ENCODE data around the gene DUOXA2.
A peak's percentile ranks its signal among the peaks of the same experiment; 100 is the strongest.

Gene DUOXA2

GRCh38 chr15:45155739-45156138 lies 41.6 kb downstream of the DUOXA2 start:
- Histone ChIP-seq H3K4ac (ENCODE audit: low read depth, low read length) (no peak overlapping the region), H2AK5ac (ENCODE audit: low read length) (no peak overlapping the region), H3K79me1 (ENCODE audit: low read length) (no peaks in the 10 kb centered on the region), H3K4me2 (ENCODE audit: low read length) (no peak overlapping the region), H3K4me1 (ENCODE audit: control insufficient read depth, low read depth, low read length) (no peaks in the 10 kb centered on the region), H2BK15ac (replicated peaks; ENCODE audit: low read depth) (no peak overlapping the region), H3K56ac (ENCODE audit: low read length) (no peak overlapping the region), H2BK120ac (ENCODE audit: low read depth, low read length) (no peak overlapping the region), H3K9ac (ENCODE audit: low read length) (no peak overlapping the region), H3K23ac (ENCODE audit: low read length) (no peak overlapping the region), H4K8ac (ENCODE audit: low read depth, low read length) (no peak overlapping the region), H3K27ac (ENCODE audit: low read depth, low read length) (no peak overlapping the region), H4K5ac (ENCODE audit: low read length) (no peak overlapping the region), H3K18ac (ENCODE audit: low read length) (no peak overlapping the region), H3K36me3 (ENCODE audit: control insufficient read depth, insufficient read depth, low read length) (no peaks in the 10 kb centered on the region), H3K4me3 (ENCODE audit: low read length) (no peak overlapping the region), H2BK5ac (ENCODE audit: low read length) (no peak overlapping the region), H3K27me3 (ENCODE audit: insufficient read depth, low read length, poor library complexity) (no peaks in the 10 kb centered on the region), H3K79me2 (ENCODE audit: control insufficient read depth, insufficient read depth, low read length) (no peaks in the 10 kb centered on the region)
- DNase-seq: no peak
- no CpG with 5 or more reads among the region's 8 CpGs for WGBS (ENCODE audit: extremely low coverage, insufficient coverage, low lambda C conversion rate)

DNA sequence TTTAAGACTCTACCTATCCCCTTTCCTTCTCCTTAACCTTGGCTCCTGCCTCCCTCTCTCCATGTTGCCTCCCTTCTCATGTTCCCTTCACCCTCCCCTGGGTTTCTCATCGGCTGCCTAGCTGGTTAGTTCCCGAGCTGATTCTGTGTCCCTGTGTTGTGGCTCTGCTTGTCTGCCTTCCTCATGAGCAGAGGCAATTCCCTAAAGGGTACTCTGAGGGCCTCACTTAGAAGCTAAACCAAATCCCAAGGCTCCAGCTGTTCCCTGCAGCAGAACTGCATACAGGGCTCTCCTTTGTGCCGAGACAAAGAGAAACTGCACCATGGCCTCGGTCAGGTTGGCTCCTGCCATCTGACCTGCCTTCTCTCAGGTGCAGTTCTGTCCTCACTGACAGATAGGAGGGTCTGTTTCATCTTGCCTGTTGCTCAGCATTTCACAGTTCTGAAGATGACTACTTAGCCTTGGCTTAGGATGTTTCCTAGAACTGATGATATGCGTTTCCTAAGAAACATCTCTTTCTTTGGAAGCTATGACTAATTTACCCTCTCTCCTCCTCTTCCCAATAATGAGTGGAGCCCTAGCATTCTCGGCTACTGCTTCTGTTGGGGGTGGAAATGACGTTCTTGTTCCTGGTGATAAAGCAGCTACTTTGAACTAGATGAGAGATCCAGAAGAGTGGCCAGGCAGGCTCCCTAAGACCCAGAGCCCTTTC lies 42.8 kb downstream of the DUOXA2 start:
- Histone ChIP-seq H3K4me1 (ENCODE audit: control insufficient read depth, low read depth, low read length) (no peaks in the 10 kb centered on the region), H2BK120ac (ENCODE audit: low read depth, low read length) (no peak overlapping the region), H4K8ac (ENCODE audit: low read depth, low read length) (no peak overlapping the region), H2BK15ac (replicated peaks; ENCODE audit: low read depth) (no peak overlapping the region), H3K4me3 (ENCODE audit: low read length) (no peak overlapping the region), H4K5ac (ENCODE audit: low read length) (no peak overlapping the region), H3K9ac (ENCODE audit: low read length) (no peak overlapping the region), H3K56ac (ENCODE audit: low read length) (no peak overlapping the region), H2BK5ac (ENCODE audit: low read length) (no peak overlapping the region), H3K4ac (ENCODE audit: low read depth, low read length) (no peak overlapping the region), H3K79me1 (ENCODE audit: low read length) (no peaks in the 10 kb centered on the region), H2AK5ac (ENCODE audit: low read length) (no peak overlapping the region), H3K4me2 (ENCODE audit: low read length) (no peak overlapping the region), H3K23ac (ENCODE audit: low read length) (no peak overlapping the region), H3K27me3 (ENCODE audit: insufficient read depth, low read length, poor library complexity) (no peaks in the 10 kb centered on the region), H3K18ac (ENCODE audit: low read length) (no peak overlapping the region), H3K36me3 (ENCODE audit: control insufficient read depth, insufficient read depth, low read length) (no peaks in the 10 kb centered on the region), H3K79me2 (ENCODE audit: control insufficient read depth, insufficient read depth, low read length) (no peaks in the 10 kb centered on the region), H3K27ac (ENCODE audit: low read depth, low read length) (no peak overlapping the region)
- no peak for DNase-seq
- WGBS (ENCODE audit: extremely low coverage, insufficient coverage, low lambda C conversion rate): no CpG with 5 or more reads among the region's 7 CpGs

DNA sequence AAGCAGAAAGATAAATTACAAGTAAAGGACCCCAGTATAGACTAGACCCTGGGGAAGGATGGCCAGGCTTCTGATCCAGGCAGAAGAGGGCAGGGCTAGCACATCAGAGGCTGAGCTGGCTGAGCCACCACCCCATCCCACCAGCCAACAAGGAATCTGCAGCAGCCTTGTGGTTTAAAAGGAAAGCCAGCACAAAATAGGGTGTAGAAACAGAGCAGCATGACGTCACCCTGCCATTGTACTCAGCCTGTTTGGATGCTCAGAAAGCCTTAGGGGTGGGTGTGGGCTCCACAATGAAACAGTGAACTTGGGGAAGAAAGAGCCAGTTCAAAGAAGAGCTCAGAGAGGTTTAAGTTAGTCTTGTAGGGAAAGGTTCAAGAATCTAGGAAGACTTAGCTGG lies 43.8 kb downstream of the DUOXA2 start:
- H3K36me3 ChIP-seq (ENCODE audit: control insufficient read depth, insufficient read depth, low read length): no peaks in the 10 kb centered on the region
- H3K27ac ChIP-seq (ENCODE audit: low read depth, low read length): no peak overlapping the region
- no peak overlapping the region for H3K9ac ChIP-seq (ENCODE audit: low read length)
- H3K4me1 ChIP-seq (ENCODE audit: control insufficient read depth, low read depth, low read length): no peaks in the 10 kb centered on the region
- H4K8ac ChIP-seq (ENCODE audit: low read depth, low read length): no peak overlapping the region
- H3K79me1 ChIP-seq (ENCODE audit: low read length): no peaks in the 10 kb centered on the region
- H3K4me3 ChIP-seq (ENCODE audit: low read length): no peak overlapping the region
- no peak overlapping the region for H3K18ac ChIP-seq (ENCODE audit: low read length)
- H2BK5ac ChIP-seq (ENCODE audit: low read length): no peak overlapping the region
- no CpG with 5 or more reads among the region's 1 CpG for WGBS (ENCODE audit: extremely low coverage, insufficient coverage, low lambda C conversion rate)
- H4K5ac ChIP-seq (ENCODE audit: low read length): no peak overlapping the region
- peak; percentile 66 for DNase-seq
- no peak overlapping the region for H3K23ac ChIP-seq (ENCODE audit: low read length)
- no peak overlapping the region for H2BK15ac ChIP-seq (replicated peaks; ENCODE audit: low read depth)
- no peak overlapping the region for H2BK120ac ChIP-seq (ENCODE audit: low read depth, low read length)
- H3K79me2 ChIP-seq (ENCODE audit: control insufficient read depth, insufficient read depth, low read length): no peaks in the 10 kb centered on the region
- no peak overlapping the region for H2AK5ac ChIP-seq (ENCODE audit: low read length)
- no peak overlapping the region for H3K4me2 ChIP-seq (ENCODE audit: low read length)
- H3K4ac ChIP-seq (ENCODE audit: low read depth, low read length): no peak overlapping the region
- no peaks in the 10 kb centered on the region for H3K27me3 ChIP-seq (ENCODE audit: insufficient read depth, low read length, poor library complexity)
- H3K56ac ChIP-seq (ENCODE audit: low read length): no peak overlapping the region

DNA sequence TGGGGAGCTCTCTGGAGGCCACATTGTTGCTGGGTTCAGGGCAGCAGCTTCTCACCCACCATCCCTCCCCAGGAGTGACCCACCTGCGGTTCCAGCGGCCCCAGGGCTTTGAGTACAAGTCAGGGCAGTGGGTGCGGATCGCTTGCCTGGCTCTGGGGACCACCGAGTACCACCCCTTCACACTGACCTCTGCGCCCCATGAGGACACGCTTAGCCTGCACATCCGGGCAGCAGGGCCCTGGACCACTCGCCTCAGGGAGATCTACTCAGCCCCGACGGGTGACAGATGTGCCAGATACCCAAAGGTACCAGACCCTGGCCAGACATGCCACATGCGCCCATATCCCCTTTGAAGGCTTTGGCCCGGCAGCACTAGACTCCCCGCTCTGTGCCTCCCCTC lies 47.5 kb downstream of the DUOXA2 start:
- H3K56ac ChIP-seq (ENCODE audit: low read length): no peak overlapping the region
- H3K18ac ChIP-seq (ENCODE audit: low read length): no peak overlapping the region
- H3K23ac ChIP-seq (ENCODE audit: low read length): no peak overlapping the region
- H3K79me1 ChIP-seq (ENCODE audit: low read length): no peaks in the 10 kb centered on the region
- no peak overlapping the region for H3K4ac ChIP-seq (ENCODE audit: low read depth, low read length)
- no peak for DNase-seq
- no CpG with 5 or more reads among the region's 14 CpGs for WGBS (ENCODE audit: extremely low coverage, insufficient coverage, low lambda C conversion rate)
- H4K8ac ChIP-seq (ENCODE audit: low read depth, low read length): no peak overlapping the region
- H2BK15ac ChIP-seq (replicated peaks; ENCODE audit: low read depth): no peak overlapping the region
- H3K4me3 ChIP-seq (ENCODE audit: low read length): no peak overlapping the region
- H2BK120ac ChIP-seq (ENCODE audit: low read depth, low read length): no peak overlapping the region
- H3K79me2 ChIP-seq (ENCODE audit: control insufficient read depth, insufficient read depth, low read length): no peaks in the 10 kb centered on the region
- no peaks in the 10 kb centered on the region for H3K27me3 ChIP-seq (ENCODE audit: insufficient read depth, low read length, poor library complexity)
- H4K5ac ChIP-seq (ENCODE audit: low read length): no peak overlapping the region
- H3K27ac ChIP-seq (ENCODE audit: low read depth, low read length): no peak overlapping the region
- no peaks in the 10 kb centered on the region for H3K4me1 ChIP-seq (ENCODE audit: control insufficient read depth, low read depth, low read length)
- H2AK5ac ChIP-seq (ENCODE audit: low read length): no peak overlapping the region
- H3K4me2 ChIP-seq (ENCODE audit: low read length): no peak overlapping the region
- H3K36me3 ChIP-seq (ENCODE audit: control insufficient read depth, insufficient read depth, low read length): no peaks in the 10 kb centered on the region
- H2BK5ac ChIP-seq (ENCODE audit: low read length): no peak overlapping the region
- H3K9ac ChIP-seq (ENCODE audit: low read length): no peak overlapping the region

DNA sequence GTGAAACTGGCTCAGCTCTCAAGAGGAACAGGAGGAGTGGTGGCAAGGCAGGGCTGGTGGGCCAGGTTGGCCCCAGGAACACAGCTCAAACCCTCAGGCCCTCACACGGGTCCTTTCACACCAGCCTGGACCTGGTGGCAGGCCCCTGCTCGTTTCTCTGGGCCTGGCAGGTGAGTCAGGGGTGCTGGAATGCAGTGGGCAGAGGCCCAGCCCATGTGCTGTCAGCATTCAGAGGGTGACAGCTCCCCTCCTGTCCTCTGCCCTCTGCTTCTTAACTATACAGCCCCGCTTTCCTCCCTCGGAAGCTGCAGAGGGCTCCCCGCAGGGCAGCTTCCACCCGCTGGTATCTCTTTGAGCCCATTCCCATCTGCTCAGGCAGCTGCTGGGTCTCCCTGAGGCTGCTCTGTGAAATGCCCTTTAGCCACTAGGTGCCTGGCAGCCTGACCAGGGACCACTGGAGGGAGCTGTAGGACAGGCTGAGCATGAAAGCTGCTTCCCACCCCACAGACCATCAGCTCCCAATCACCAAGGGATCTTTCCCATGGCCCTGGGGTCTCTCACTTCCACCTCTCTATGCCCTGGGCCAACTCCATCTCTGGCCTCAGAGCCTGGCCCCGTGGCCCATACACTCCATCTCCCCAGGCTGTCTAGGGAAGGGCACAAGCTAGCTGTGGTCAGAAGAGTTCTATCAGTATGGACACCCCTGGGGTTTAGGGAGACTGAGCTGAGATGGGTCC lies 48.8 kb downstream of the DUOXA2 start:
- no peak overlapping the region for H3K4ac ChIP-seq (ENCODE audit: low read depth, low read length)
- no peak overlapping the region for H4K5ac ChIP-seq (ENCODE audit: low read length)
- peak overlapping the region; percentile 25 for H3K56ac ChIP-seq (ENCODE audit: low read length)
- H3K4me3 ChIP-seq (ENCODE audit: low read length): no peak overlapping the region
- H2BK5ac ChIP-seq (ENCODE audit: low read length): no peak overlapping the region
- H3K4me1 ChIP-seq (ENCODE audit: control insufficient read depth, low read depth, low read length): peaks cover 1% of the 10 kb centered on the region
- H3K36me3 ChIP-seq (ENCODE audit: control insufficient read depth, insufficient read depth, low read length): no peaks in the 10 kb centered on the region
- H2BK120ac ChIP-seq (ENCODE audit: low read depth, low read length): no peak overlapping the region
- no peak overlapping the region for H2BK15ac ChIP-seq (replicated peaks; ENCODE audit: low read depth)
- H3K9ac ChIP-seq (ENCODE audit: low read length): no peak overlapping the region
- no peaks in the 10 kb centered on the region for H3K79me2 ChIP-seq (ENCODE audit: control insufficient read depth, insufficient read depth, low read length)
- DNase-seq: peak; percentile 94
- no peaks in the 10 kb centered on the region for H3K27me3 ChIP-seq (ENCODE audit: insufficient read depth, low read length, poor library complexity)
- H3K27ac ChIP-seq (ENCODE audit: low read depth, low read length): no peak overlapping the region
- no peak overlapping the region for H2AK5ac ChIP-seq (ENCODE audit: low read length)
- H3K23ac ChIP-seq (ENCODE audit: low read length): no peak overlapping the region
- no peak overlapping the region for H3K18ac ChIP-seq (ENCODE audit: low read length)
- no CpG with 5 or more reads among the region's 7 CpGs for WGBS (ENCODE audit: extremely low coverage, insufficient coverage, low lambda C conversion rate)
- H3K79me1 ChIP-seq (ENCODE audit: low read length): no peaks in the 10 kb centered on the region
- no peak overlapping the region for H3K4me2 ChIP-seq (ENCODE audit: low read length)
- H4K8ac ChIP-seq (ENCODE audit: low read depth, low read length): no peak overlapping the region
